Smooth muscle cell of the brain vasculature (primary cell): ENCODE measurements around the gene MYH11.
"Not testable (repeated sequence)": the region's sequence is repeated elsewhere in the genome, so short reads cannot be mapped to it uniquely, and the experiment has no call there.

Experiments
- DNase-seq: peaks from one replicate; pipeline ENCODE4 v3.0.0-alpha.2; 2012; ENCODE audit warnings: low read depth, low spot score

MYH11 gene

GRCh38 chr16:15752717-15753488 is 103.9 kb downstream of the MYH11 start:
- no peak for DNase-seq

GRCh38 chr16:15751940-15752339 is 104.9 kb downstream of the MYH11 start:
- no peak for DNase-seq

GRCh38 chr16:15749985-15750384 is 106.8 kb downstream of the MYH11 start:
- no peak for DNase-seq

GRCh38 chr16:15749371-15749770 is 107.5 kb downstream of the MYH11 start:
- DNase-seq, result no peak

GRCh38 chr16:15748654-15749053 is 108.2 kb downstream of the MYH11 start:
- DNase-seq, result no peak

- DNase-seq, result no peak
These were observed 108.9 kb downstream of the MYH11 start for GRCh38 chr16:15747937-15748336.

- no peak for DNase-seq
These were observed 110.5 kb downstream of the MYH11 start for GRCh38 chr16:15746332-15746731.

- no peak for DNase-seq
These were observed 113.2 kb downstream of the MYH11 start for GRCh38 chr16:15743657-15744056.

GRCh38 chr16:15742716-15743115 is 114.1 kb downstream of the MYH11 start:
- no peak for DNase-seq

- no peak for DNase-seq
These were observed 115.5 kb downstream of the MYH11 start for GRCh38 chr16:15741207-15741871.

GRCh38 chr16:15739950-15740349 is 116.9 kb downstream of the MYH11 start:
- no peak for DNase-seq

- no peak for DNase-seq
These were observed 117.4 kb downstream of the MYH11 start for GRCh38 chr16:15739464-15739863.

GRCh38 chr16:15737140-15737644 is 119.6 kb downstream of the MYH11 start:
- no peak for DNase-seq

GRCh38 chr16:15736529-15736928 is 120.3 kb downstream of the MYH11 start:
- DNase-seq, result no peak

GRCh38 chr16:15735610-15736009 is 121.2 kb downstream of the MYH11 start:
- no peak for DNase-seq

GRCh38 chr16:15732416-15732815 is 124.4 kb downstream of the MYH11 start:
- no peak for DNase-seq

- DNase-seq, result no peak
These were observed 127.7 kb downstream of the MYH11 start for GRCh38 chr16:15729152-15729551.

- DNase-seq, result not testable (repeated sequence)
These were observed 129.1 kb downstream of the MYH11 start for GRCh38 chr16:15727697-15728096.

GRCh38 chr16:15726715-15727114 is 130.1 kb downstream of the MYH11 start:
- no peak for DNase-seq

- no peak for DNase-seq
These were observed 131.1 kb downstream of the MYH11 start for GRCh38 chr16:15725641-15726240.

GRCh38 chr16:15723808-15724207 is 133.0 kb downstream of the MYH11 start:
- no peak for DNase-seq

GRCh38 chr16:15721018-15721417 is 135.8 kb downstream of the MYH11 start:
- DNase-seq, result no peak
